K562 (cell line): ENCODE results near the gene HOXB8. TPM values are rescaled to one million over a fixed set of nuclear protein-coding genes. Genes with fewer than 3 reads are reported as not detected.
A peak's percentile ranks its signal among the peaks of the same experiment; 100 is the strongest.

Experiments used
- BCLAF1 ChIP-seq, 2 experiments: fragments of 450-650 bp in 1 of 2; IDR thresholded peaks; 2 replicates each; pipeline ENCODE4 v1.6.1; 2011 to 2017; ENCODE audit warnings: low read depth in 2 of 2, antibody characterized with exemption in 1 of 2, borderline replicate concordance in 1 of 2, low read length in 1 of 2, mild to moderate bottlenecking in 1 of 2, mixed read lengths in 1 of 2; ENCODE audit not compliant: control insufficient read depth in 1 of 2
- CAMTA2 ChIP-seq: fragments of 250-450 bp; sonication (Bioruptor Pico); conservative IDR thresholded peaks from 2 replicates; pipeline ENCODE4 v1.5.1; 2022
- CBFB ChIP-seq: sonication (generic); formaldehyde crosslinking; IDR thresholded peaks from 2 replicates; pipeline ENCODE4 v1.4.0; 2020; ENCODE audit warnings: mild to moderate bottlenecking, missing genetic modification reagents
- DPF2 ChIP-seq: fragments of 450-650 bp; IDR thresholded peaks from 2 replicates; pipeline ENCODE4 v1.6.1; 2016
- FOXP1 ChIP-seq: sonication (generic); formaldehyde crosslinking; IDR thresholded peaks from 2 replicates; pipeline ENCODE4 v1.8.0; 2022; ENCODE audit warnings: mild to moderate bottlenecking, missing genetic modification reagents
- HMG20A ChIP-seq: fragments of 450-650 bp; formaldehyde crosslinking; conservative IDR thresholded peaks from 2 replicates; pipeline ENCODE4 v1.4.0; 2020; ENCODE audit warnings: mild to moderate bottlenecking, mixed read lengths
- POLR2G ChIP-seq: fragments of 200-400 bp; formaldehyde crosslinking; IDR thresholded peaks from 2 replicates; pipeline ENCODE4 v1.6.1; 2017; ENCODE audit warnings: low read depth, mild to moderate bottlenecking, antibody characterized with exemption, low read length, moderate library complexity
- RFX1 ChIP-seq: fragments of 450-650 bp; IDR thresholded peaks from 2 replicates; pipeline ENCODE4 v1.6.1; 2016; ENCODE audit warnings: mild to moderate bottlenecking, moderate library complexity
- TBP ChIP-seq: optimal IDR thresholded peaks from 2 replicates; pipeline ENCODE3; 2011; ENCODE audit warnings: low read depth, low read length, improper control_type of control experiment
- TRIM25 ChIP-seq: fragments of 450-650 bp; IDR thresholded peaks from 2 replicates; pipeline ENCODE4 v1.7.0; 2016; ENCODE audit warnings: borderline replicate concordance
- ZBTB12 ChIP-seq: fragments of 250-450 bp; sonication (Bioruptor Pico); IDR thresholded peaks from 2 replicates; pipeline ENCODE4 v1.4.0; 2020
- ZNF407 ChIP-seq: fragments of 450-650 bp; IDR thresholded peaks from 2 replicates; pipeline ENCODE4 v1.6.1; 2016; ENCODE audit warnings: low read depth
- ZNF431 ChIP-seq: sonication (generic); formaldehyde crosslinking; IDR thresholded peaks from 2 replicates; pipeline ENCODE4 v1.8.0; 2022; ENCODE audit warnings: mild to moderate bottlenecking, missing genetic modification reagents
- ZNF778 ChIP-seq: fragments of 450-650 bp; formaldehyde crosslinking; IDR thresholded peaks from 2 replicates; pipeline ENCODE4 v1.4.0; 2020; ENCODE audit warnings: mild to moderate bottlenecking, moderate library complexity
- polyA plus RNA-seq, 8 experiments: library from polyadenylated mRNA; depleted of rRNA in 4 of 8; stranded (reverse) in 5 of 8; unstranded in 3 of 8; fragments of >200 nt; fragmentation: Nextera tagmentation in 2 of 8; fragmentation: Illumina TruSeq in 1 of 8; extraction: Ambion mirVana in 2 of 8; extraction: Trizol in 1 of 8; gene quantifications; 2 replicates each; pipeline versions ENCODE4 v1.2.1 to v1.2.3, GENCODE V29; 2011 to 2014; ENCODE audit warnings: inconsistent platforms in 1 of 8, missing spikeins in 1 of 8
- total RNA-seq, 7 experiments: library from RNA; depleted of rRNA in 6 of 7; stranded (reverse); fragments of >200 nt in 6 of 7; fragmentation: Illumina TruSeq in 2 of 7; extraction: Trizol in 2 of 7; gene quantifications; 2 replicates each; pipeline versions ENCODE4 v1.2.1 to v1.2.3, GENCODE V29; 2011 to 2021; ENCODE audit warnings: low replicate concordance in 1 of 7

HOXB8 gene
- total and polyA plus RNA-seq, 9 of the 15 experiments (the other 6 are each of a cell fraction or from before 2014, with no cell fraction given): 0.52 to 23.8 (median 3.6) TPM

- no peak for TF ChIP-seq ZNF407
- no peak for TF ChIP-seq ZBTB12
- no peak for TF ChIP-seq TRIM25
- no peak for TF ChIP-seq RFX1
- peak; percentile 14 for TF ChIP-seq TBP
- TF ChIP-seq FOXP1 (CRISPR knock-in tag): no peak
- no peak for TF ChIP-seq ZNF778
- no peak for TF ChIP-seq CAMTA2 (CRISPR knock-in tag)
- no peak for TF ChIP-seq BCLAF1 (IDR thresholded peaks at IDR 0.05; ENCODE audit: borderline replicate concordance in 1 of 2, control insufficient read depth in 1 of 2, low read depth in 2 of 2, low read length in 1 of 2)
- TF ChIP-seq POLR2G: peak; percentile 74
- no peak for TF ChIP-seq HMG20A (CRISPR knock-in tag)
- no peak for TF ChIP-seq CBFB (CRISPR knock-in tag)
- TF ChIP-seq ZNF431 (CRISPR knock-in tag): no peak
- TF ChIP-seq DPF2: 0 out of 2 replicates have a peak, but pooled peaks have one; percentile 16
Observed at GRCh38 chr17:48577330-48577945, 37.7 kb downstream of the HOXB8 start (continued).
